AG09309 (cell line): ENCODE measurements around the gene LRRC47.

ENCODE experiments used
- DNase-seq: peaks from one replicate; pipeline ENCODE4 v3.0.0-alpha.2; 2010; ENCODE audit warnings: low read depth
- H3K4me3 ChIP-seq: 2 replicates; pipeline ENCODE4 v1.5.1; 2011; ENCODE audit warnings: mild to moderate bottlenecking, low read depth, low read length, moderate library complexity; ENCODE audit not compliant: control insufficient read depth
- CTCF ChIP-seq: IDR thresholded peaks from 2 replicates; pipeline ENCODE4 v1.5.1; 2011; ENCODE audit warnings: mild to moderate bottlenecking, low read depth, low read length, inconsistent platforms; ENCODE audit not compliant: insufficient read depth, control insufficient read depth; ENCODE audit errors: missing control alignments

The LRRC47 gene

DNA sequence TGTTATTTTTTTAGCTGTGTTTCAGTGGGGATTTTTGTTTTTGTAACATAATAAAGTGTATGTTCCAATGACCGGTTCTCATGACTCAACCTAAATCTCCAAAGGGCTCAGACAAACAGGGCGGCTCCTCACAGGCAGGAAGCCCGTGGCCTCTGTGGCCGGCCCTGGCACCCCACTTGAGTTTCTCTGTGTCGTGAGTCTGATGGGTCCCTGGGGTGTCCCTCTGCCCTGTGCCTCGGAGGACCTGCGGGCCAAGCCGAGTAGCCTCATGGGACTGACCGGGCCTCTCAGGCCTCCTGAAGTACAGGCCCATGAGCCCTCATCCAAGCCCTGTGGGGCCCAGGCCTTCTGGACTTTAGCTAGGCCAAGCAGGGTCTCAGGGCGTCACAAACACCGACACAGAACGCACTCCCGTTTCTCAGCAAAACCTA is 60.2 kb downstream of the LRRC47 start:
- DNase-seq: no peak
- no peak overlapping the region for H3K4me3 ChIP-seq
- TF ChIP-seq CTCF: no peak

- no peak for DNase-seq
- TF ChIP-seq CTCF: no peak
- no peak overlapping the region for H3K4me3 ChIP-seq
These were observed 60.6 kb downstream of the LRRC47 start for GRCh38 chr1:3735688-3736087.

DNA sequence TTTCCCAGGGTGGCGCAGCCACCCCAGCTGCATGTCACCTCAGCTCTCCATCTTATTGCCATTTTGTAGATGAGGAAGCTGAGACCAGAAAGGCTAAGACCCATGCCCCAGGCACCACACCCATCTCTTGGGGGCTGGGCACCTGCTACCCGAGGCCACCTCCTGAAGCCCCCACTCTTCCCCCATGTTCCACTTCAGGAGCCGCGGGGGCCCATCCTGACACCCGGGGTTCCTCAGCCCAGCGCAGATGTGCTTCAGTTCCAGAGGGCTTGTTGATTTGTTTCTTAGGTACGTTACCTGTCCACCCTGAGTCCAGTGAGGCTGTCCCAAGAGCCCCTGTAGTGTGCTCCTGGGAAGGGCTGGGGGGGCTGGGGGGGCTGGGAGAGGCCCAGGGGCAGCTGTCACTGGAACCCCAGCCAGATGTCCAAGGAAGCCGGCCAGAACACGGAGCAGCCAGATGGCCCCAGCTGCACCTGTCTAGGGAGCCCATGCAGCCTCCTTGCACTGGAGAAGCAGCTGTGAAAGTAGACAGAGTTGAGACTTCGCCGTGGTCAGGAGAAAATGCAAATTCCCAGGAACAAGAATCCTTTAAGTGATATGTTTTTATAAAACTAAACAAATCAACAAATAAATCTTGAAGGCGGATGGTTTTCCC is 61.1 kb downstream of the LRRC47 start:
- DNase-seq: no peak
- no peak overlapping the region for H3K4me3 ChIP-seq
- TF ChIP-seq CTCF: no peak

- no peak overlapping the region for H3K4me3 ChIP-seq
- DNase-seq: no peak
- TF ChIP-seq CTCF: no peak
These were observed 61.7 kb downstream of the LRRC47 start for GRCh38 chr1:3734602-3735001.

DNA sequence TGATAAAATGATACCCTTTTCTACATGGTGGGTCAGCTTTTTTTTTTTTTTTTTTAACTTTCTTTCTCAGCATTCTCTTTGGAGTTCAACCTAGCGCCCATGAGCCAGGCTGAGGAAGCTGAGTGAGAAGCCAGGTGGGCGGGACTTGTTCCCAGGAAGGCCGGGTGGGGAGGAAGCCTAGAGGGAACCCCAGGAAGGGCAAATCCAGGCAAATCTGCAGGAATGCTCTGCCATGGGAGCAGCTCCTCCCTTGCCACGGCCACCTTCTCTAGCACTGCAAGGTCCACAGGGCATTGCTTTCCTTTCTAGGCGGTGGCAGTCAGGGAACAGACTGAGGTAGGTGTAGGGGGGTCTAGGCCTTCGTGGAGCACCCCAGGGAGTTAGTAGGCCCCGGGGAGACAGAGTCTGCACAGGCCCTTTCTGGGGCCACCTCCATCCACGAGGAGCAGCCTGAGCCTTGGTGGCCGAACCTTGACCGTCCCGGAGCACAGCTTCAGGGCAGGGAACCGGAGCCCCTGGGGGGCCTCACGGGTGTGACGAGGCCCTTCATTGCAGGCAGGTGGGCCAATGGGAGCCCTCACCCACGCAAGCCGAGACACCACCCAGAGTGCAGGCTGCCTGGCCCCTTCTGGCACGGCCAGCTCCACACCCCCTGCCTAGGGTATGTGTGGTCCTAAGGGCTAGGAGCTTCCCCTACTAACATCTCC is 62.3 kb downstream of the LRRC47 start:
- no peak for TF ChIP-seq CTCF
- no peak overlapping the region for H3K4me3 ChIP-seq
- no peak for DNase-seq

- H3K4me3 ChIP-seq: no peak overlapping the region
- no peak for TF ChIP-seq CTCF
These were observed 63.0 kb downstream of the LRRC47 start for GRCh38 chr1:3733094-3733882.

More at GRCh38 chr1:3733094-3733882, 63.0 kb downstream of the LRRC47 start:
- DNase-seq: no peak
